ENCODE results near the gene ZNF423. TPM values are rescaled to one million over a fixed set of nuclear protein-coding genes. Genes with fewer than 3 reads are reported as not detected.

ZNF423 gene
- total RNA-seq, 1 experiment from 2014 or later: 0.20 TPM

GRCh38 chr16:49800876-49801275, 55.0 kb downstream of the ZNF423 start:
- H3K4me1 Mint-ChIP-seq (ENCODE audit: low read depth, unreplicated experiment): no peaks in the 10 kb centered on the region
- no peak overlapping the region for H3K4me3 Mint-ChIP-seq (ENCODE audit: unreplicated experiment)
- no TSS peak for BruUV-seq (replicated peaks)
- H3K9me3 ChIP-seq: no peaks in the 10 kb centered on the region
- TF ChIP-seq, protein P1, sequence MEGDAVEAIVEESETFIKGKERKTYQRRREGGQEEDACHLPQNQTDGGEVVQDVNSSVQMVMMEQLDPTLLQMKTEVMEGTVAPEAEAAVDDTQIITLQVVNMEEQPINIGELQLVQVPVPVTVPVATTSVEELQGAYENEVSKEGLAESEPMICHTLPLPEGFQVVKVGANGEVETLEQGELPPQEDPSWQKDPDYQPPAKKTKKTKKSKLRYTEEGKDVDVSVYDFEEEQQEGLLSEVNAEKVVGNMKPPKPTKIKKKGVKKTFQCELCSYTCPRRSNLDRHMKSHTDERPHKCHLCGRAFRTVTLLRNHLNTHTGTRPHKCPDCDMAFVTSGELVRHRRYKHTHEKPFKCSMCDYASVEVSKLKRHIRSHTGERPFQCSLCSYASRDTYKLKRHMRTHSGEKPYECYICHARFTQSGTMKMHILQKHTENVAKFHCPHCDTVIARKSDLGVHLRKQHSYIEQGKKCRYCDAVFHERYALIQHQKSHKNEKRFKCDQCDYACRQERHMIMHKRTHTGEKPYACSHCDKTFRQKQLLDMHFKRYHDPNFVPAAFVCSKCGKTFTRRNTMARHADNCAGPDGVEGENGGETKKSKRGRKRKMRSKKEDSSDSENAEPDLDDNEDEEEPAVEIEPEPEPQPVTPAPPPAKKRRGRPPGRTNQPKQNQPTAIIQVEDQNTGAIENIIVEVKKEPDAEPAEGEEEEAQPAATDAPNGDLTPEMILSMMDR (IDR thresholded peaks at IDR 0.05; ENCODE audit: insufficient read depth in 1 of 2, low read depth in 1 of 2, low read length in 1 of 2, severe bottlenecking in 1 of 2, unreplicated experiment in 1 of 2): no peak
- intact Hi-C loops (cut with micrococcal nuclease; ENCODE audit: unreplicated experiment): no loop called here
- H3K27me3 Mint-ChIP-seq (ENCODE audit: insufficient read depth, unreplicated experiment): peaks cover 11% of the 10 kb centered on the region
- no peak overlapping the region for H3K27ac Mint-ChIP-seq (ENCODE audit: unreplicated experiment)
- DNase-seq: no peak
- ChIA-PET POLR2A (no interaction called here), CTCF (interaction anchor here (1.0 kb wide), 1 partner anchor 244 kb away, joined by 4 read pairs; no protein-coding TSS in a partner anchor)
- no peaks in the 10 kb centered on the region; the same call in 1 of the 2 replicates for H3K27me3 ChIP-seq (replicated peaks; ENCODE audit: control insufficient read depth, insufficient read depth, low read length)
- H3K4me1 ChIP-seq: no peaks in the 10 kb centered on the region
- H3K4me3 ChIP-seq (ENCODE audit: low read depth, low read length): no peak overlapping the region
- H3K36me3 Mint-ChIP-seq (ENCODE audit: insufficient read depth, unreplicated experiment): no peaks in the 10 kb centered on the region
- no peaks in the 10 kb centered on the region for H3K9me3 Mint-ChIP-seq (ENCODE audit: unreplicated experiment)
- H3K36me3 ChIP-seq (ENCODE audit: control insufficient read depth, insufficient read depth, low read length): no peaks in the 10 kb centered on the region

GRCh38 chr16:49800441-49800840, 55.5 kb downstream of the ZNF423 start:
- TF ChIP-seq, protein P1 (IDR thresholded peaks at IDR 0.05; ENCODE audit: insufficient read depth in 1 of 2, low read depth in 1 of 2, low read length in 1 of 2, severe bottlenecking in 1 of 2, unreplicated experiment in 1 of 2): no peak
- H3K4me1 ChIP-seq: no peaks in the 10 kb centered on the region
- no TSS peak for BruUV-seq (replicated peaks)
- CTCF ChIA-PET: no interaction called here
- H3K27me3 ChIP-seq (replicated peaks; ENCODE audit: control insufficient read depth, insufficient read depth, low read length): no peaks in the 10 kb centered on the region; the same call in 1 of the 2 replicates
- H3K36me3 ChIP-seq (ENCODE audit: control insufficient read depth, insufficient read depth, low read length): no peaks in the 10 kb centered on the region
- Mint-ChIP-seq H3K27me3 (ENCODE audit: insufficient read depth, unreplicated experiment) (peaks cover 11% of the 10 kb centered on the region), H3K4me1 (ENCODE audit: low read depth, unreplicated experiment) (no peaks in the 10 kb centered on the region), H3K9me3 (ENCODE audit: unreplicated experiment) (no peaks in the 10 kb centered on the region), H3K36me3 (ENCODE audit: insufficient read depth, unreplicated experiment) (no peaks in the 10 kb centered on the region), H3K27ac (ENCODE audit: unreplicated experiment) (no peak overlapping the region), H3K4me3 (ENCODE audit: unreplicated experiment) (no peak overlapping the region)
- H3K4me3 ChIP-seq (ENCODE audit: low read depth, low read length): no peak overlapping the region
- no peaks in the 10 kb centered on the region for H3K9me3 ChIP-seq
- intact Hi-C loops (cut with micrococcal nuclease; ENCODE audit: unreplicated experiment): no loop called here
- POLR2A ChIA-PET: no interaction called here
- no peak for DNase-seq

DNA sequence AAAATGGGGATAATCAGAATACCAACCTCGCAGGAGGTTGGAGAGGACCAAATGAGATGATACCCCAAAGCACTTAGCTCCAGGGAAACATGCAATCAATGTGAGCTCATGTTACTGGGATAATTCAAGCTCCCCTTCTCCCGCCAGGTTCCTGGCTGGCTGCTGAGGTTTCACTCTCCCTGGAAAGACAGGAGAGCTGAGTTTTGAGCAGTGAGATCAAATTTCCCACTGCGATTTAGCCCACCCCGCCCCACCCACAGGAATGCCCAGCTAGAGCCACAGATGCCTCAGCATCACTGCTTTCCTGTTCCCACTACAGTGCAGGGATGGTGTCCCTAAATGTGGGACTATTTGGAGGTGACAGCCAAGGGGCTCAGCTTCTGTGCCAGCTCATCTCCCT, 56.7 kb downstream of the ZNF423 start:
- Histone ChIP-seq H3K4me3 (ENCODE audit: low read depth, low read length) (no peak overlapping the region), H3K27me3 (replicated peaks; ENCODE audit: control insufficient read depth, insufficient read depth, low read length) (no peaks in the 10 kb centered on the region; the same call in 1 of the 2 replicates), H3K9me3 (no peaks in the 10 kb centered on the region), H3K4me1 (no peaks in the 10 kb centered on the region), H3K36me3 (ENCODE audit: control insufficient read depth, insufficient read depth, low read length) (no peaks in the 10 kb centered on the region)
- Mint-ChIP-seq H3K4me1 (ENCODE audit: low read depth, unreplicated experiment) (no peaks in the 10 kb centered on the region), H3K4me3 (ENCODE audit: unreplicated experiment) (no peak overlapping the region), H3K9me3 (ENCODE audit: unreplicated experiment) (no peaks in the 10 kb centered on the region), H3K36me3 (ENCODE audit: insufficient read depth, unreplicated experiment) (no peaks in the 10 kb centered on the region), H3K27ac (ENCODE audit: unreplicated experiment) (no peak overlapping the region), H3K27me3 (ENCODE audit: insufficient read depth, unreplicated experiment) (peaks cover 14% of the 10 kb centered on the region)
- intact Hi-C loops (cut with micrococcal nuclease; ENCODE audit: unreplicated experiment): no loop called here
- ChIA-PET CTCF (no interaction called here), POLR2A (no interaction called here)
- DNase-seq: no peak
- TF ChIP-seq, protein P1 (IDR thresholded peaks at IDR 0.05; ENCODE audit: insufficient read depth in 1 of 2, low read depth in 1 of 2, low read length in 1 of 2, severe bottlenecking in 1 of 2, unreplicated experiment in 1 of 2): no peak
- BruUV-seq (replicated peaks): no TSS peak
